ENCODE results near the gene NOS1AP. TPM values are rescaled to one million over a fixed set of nuclear protein-coding genes. Genes with fewer than 3 reads are reported as not detected.
"Not testable (repeated sequence)": the region's sequence is repeated elsewhere in the genome, so short reads cannot be mapped to it uniquely, and the experiment has no call there.

Gene NOS1AP
- total RNA-seq, 2 experiments from 2014 or later, result 0.34 to 0.35 TPM

GRCh38 chr1:162342452-162342983 lies 273.0 kb downstream of the NOS1AP start:
- intact Hi-C loops (cut with DNase I, micrococcal nuclease), result no loop called here
- ATAC-seq (no peak), DNase-seq (no peak)
- H3K4me1 Mint-ChIP-seq, result no peaks in the 10 kb centered on the region
- H3K27me3 Mint-ChIP-seq, result peaks cover 2% of the 10 kb centered on the region
- no peak overlapping the region for H3K27ac Mint-ChIP-seq
- H3K9me3 Mint-ChIP-seq (ENCODE audit: low read depth), result no peaks in the 10 kb centered on the region
- no peaks in the 10 kb centered on the region for H3K36me3 Mint-ChIP-seq (ENCODE audit: low read depth)
- ChIA-PET CTCF (interaction anchor here (0.9 kb wide), 1 partner anchor 14 kb away, joined by 3 read pairs; no protein-coding TSS in a partner anchor), POLR2A (no interaction called here)
- no peak overlapping the region for H3K4me3 Mint-ChIP-seq

- ATAC-seq, result no peak
- DNase-seq, result no peak
- no peak overlapping the region for H3K4me3 Mint-ChIP-seq
- H3K36me3 Mint-ChIP-seq (ENCODE audit: low read depth), result no peaks in the 10 kb centered on the region
- ChIA-PET CTCF (no interaction called here), POLR2A (no interaction called here)
- H3K27me3 Mint-ChIP-seq, result peaks cover 2% of the 10 kb centered on the region
- no peaks in the 10 kb centered on the region for H3K4me1 Mint-ChIP-seq
- H3K9me3 Mint-ChIP-seq (ENCODE audit: low read depth), result no peaks in the 10 kb centered on the region
- intact Hi-C loops (cut with DNase I, micrococcal nuclease), result no loop called here
- H3K27ac Mint-ChIP-seq, result no peak overlapping the region
Observed at GRCh38 chr1:162343470-162343869, 274.0 kb downstream of the NOS1AP start.

DNA sequence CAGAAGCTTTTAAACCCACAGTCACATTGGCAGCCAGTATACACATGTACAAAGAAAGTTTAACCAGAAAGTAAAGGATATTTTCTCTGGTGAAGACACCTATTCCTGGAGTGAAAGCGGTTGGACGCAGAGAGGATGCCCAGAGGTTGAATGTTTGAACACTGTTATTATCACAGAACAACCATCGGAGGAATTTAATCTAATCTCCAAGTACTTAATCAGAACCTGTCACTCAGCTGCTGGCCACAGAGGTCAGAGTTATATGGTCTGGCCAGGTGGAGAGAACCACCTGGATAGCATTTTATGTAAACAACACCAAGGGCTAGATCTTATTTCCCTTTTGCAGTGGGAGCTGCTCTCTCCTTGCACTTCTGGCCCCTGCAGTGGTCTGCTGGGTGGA lies 277.8 kb downstream of the NOS1AP start:
- ATAC-seq (no peak), DNase-seq (no peak)
- Mint-ChIP-seq H3K4me1 (no peaks in the 10 kb centered on the region), H3K27ac (no peak overlapping the region), H3K4me3 (no peak overlapping the region), H3K27me3 (no peaks in the 10 kb centered on the region), H3K36me3 (ENCODE audit: low read depth) (no peaks in the 10 kb centered on the region), H3K9me3 (ENCODE audit: low read depth) (no peaks in the 10 kb centered on the region)
- POLR2A ChIA-PET, result no interaction called here
- CTCF ChIA-PET, result interaction anchor here (1.2 kb wide), 1 partner anchor 9 kb away, joined by 3 read pairs; no protein-coding TSS in a partner anchor
- intact Hi-C loops (cut with DNase I, micrococcal nuclease), result no loop called here

DNA sequence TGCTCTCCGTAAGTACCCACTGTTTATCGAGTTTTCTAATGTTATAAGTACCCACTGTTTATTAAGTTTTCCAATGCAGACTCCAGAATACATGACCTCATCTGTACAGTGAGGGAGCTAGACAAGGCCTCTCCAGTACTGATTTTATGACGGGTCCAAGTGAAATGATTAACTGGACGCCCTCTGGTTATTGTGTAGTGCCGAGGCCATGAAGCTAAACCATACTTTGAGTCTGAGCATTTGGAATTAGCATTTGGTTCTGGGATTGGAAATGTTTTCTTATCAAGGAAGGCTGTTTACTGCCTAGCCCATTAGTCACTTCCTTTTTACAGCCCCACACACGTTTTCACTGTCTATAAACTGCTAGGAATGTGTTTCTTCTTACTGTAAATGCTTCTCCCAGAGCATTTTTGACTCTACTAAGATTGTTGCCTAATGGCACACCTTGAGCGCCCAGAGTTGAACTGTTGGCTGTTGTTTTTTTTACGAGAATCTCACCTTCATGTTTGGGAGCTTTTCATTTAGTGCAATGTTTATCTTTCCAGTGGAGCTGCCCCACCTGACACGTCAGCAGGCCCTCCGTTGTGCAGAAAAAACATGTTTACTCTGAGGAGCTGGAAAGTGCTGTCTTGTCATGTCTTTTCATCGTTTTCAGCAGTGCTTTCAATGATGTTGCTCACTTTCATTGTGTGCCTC lies 280.3 kb downstream of the NOS1AP start:
- DNase-seq (no peak), ATAC-seq (no peak)
- Mint-ChIP-seq H3K4me1 (no peaks in the 10 kb centered on the region), H3K36me3 (ENCODE audit: low read depth) (no peaks in the 10 kb centered on the region), H3K9me3 (ENCODE audit: low read depth) (no peaks in the 10 kb centered on the region), H3K4me3 (no peak overlapping the region), H3K27me3 (no peaks in the 10 kb centered on the region), H3K27ac (no peak overlapping the region)
- ChIA-PET CTCF (no interaction called here), POLR2A (no interaction called here)
- intact Hi-C loops (cut with DNase I, micrococcal nuclease), result no loop called here

- Mint-ChIP-seq H3K27ac (no peak overlapping the region), H3K4me1 (no peaks in the 10 kb centered on the region), H3K27me3 (no peaks in the 10 kb centered on the region), H3K9me3 (ENCODE audit: low read depth) (no peaks in the 10 kb centered on the region), H3K36me3 (ENCODE audit: low read depth) (no peaks in the 10 kb centered on the region), H3K4me3 (no peak overlapping the region)
- ChIA-PET CTCF (no interaction called here), POLR2A (no interaction called here)
- intact Hi-C loops (cut with DNase I, micrococcal nuclease), result no loop called here
- ATAC-seq (no peak), DNase-seq (no peak)
Observed at GRCh38 chr1:162351246-162351842, 281.9 kb downstream of the NOS1AP start.

DNA sequence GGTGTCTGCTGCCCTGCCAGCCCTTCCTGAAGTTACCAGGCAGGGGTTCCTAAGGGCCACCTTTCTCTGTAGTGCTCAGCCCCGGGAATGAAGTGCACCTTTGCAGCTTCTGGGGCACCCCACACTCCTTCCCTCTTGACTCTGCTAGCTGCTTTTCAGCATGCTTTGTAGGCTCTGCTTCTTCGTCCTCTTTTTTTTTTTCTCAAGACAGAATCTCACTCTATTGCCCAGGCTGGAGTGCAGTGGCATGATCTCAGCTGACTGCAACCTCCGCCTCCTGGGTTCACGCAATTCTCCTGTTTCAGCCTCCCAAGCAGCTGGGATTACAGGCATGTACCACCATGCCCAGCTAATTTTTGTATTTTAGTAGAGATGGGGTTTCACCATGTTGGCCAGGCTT lies 282.4 kb downstream of the NOS1AP start:
- DNase-seq; POLR2A ChIA-PET; H3K9me3 Mint-ChIP-seq (ENCODE audit: low read depth); H3K4me3 Mint-ChIP-seq; ATAC-seq; intact Hi-C loops (cut with DNase I, micrococcal nuclease); H3K36me3 Mint-ChIP-seq (ENCODE audit: low read depth); H3K27me3 Mint-ChIP-seq; H3K27ac Mint-ChIP-seq; H3K4me1 Mint-ChIP-seq; CTCF ChIA-PET: not testable (repeated sequence)

- ChIA-PET CTCF (interaction anchor here (0.6 to 0.8 kb wide), 2 partner anchors 14 to 31 kb away, joined by 3 to 5 read pairs; no protein-coding TSS in a partner anchor), POLR2A (no interaction called here)
- ATAC-seq (no peak), DNase-seq (no peak)
- Mint-ChIP-seq H3K9me3 (ENCODE audit: low read depth) (no peaks in the 10 kb centered on the region), H3K4me3 (no peak overlapping the region), H3K27me3 (no peaks in the 10 kb centered on the region), H3K4me1 (no peaks in the 10 kb centered on the region), H3K36me3 (ENCODE audit: low read depth) (no peaks in the 10 kb centered on the region), H3K27ac (no peak overlapping the region)
- intact Hi-C loops (cut with DNase I, micrococcal nuclease), result no loop called here
Observed at GRCh38 chr1:162353078-162353477, 283.6 kb downstream of the NOS1AP start.

GRCh38 chr1:162353702-162354101 lies 284.2 kb downstream of the NOS1AP start:
- DNase-seq (no peak), ATAC-seq (no peak)
- no peak overlapping the region for H3K4me3 Mint-ChIP-seq
- H3K9me3 Mint-ChIP-seq (ENCODE audit: low read depth), result no peaks in the 10 kb centered on the region
- H3K27ac Mint-ChIP-seq, result no peak overlapping the region
- no peaks in the 10 kb centered on the region for H3K4me1 Mint-ChIP-seq
- intact Hi-C loops (cut with DNase I, micrococcal nuclease), result no loop called here
- H3K36me3 Mint-ChIP-seq (ENCODE audit: low read depth), result no peaks in the 10 kb centered on the region
- no peaks in the 10 kb centered on the region for H3K27me3 Mint-ChIP-seq
- CTCF ChIA-PET, result interaction anchor here (1.2 kb wide), 1 partner anchor 9 kb away, joined by 3 read pairs; no protein-coding TSS in a partner anchor
- POLR2A ChIA-PET, result no interaction called here

- H3K4me3 Mint-ChIP-seq, result no peak overlapping the region
- ChIA-PET POLR2A (no interaction called here), CTCF (interaction anchor here (0.6 to 1.7 kb wide), 6 partner anchors 8 to 544 kb away, joined by 3 to 4 read pairs (median 3); no protein-coding TSS in a partner anchor)
- H3K4me1 Mint-ChIP-seq, result no peaks in the 10 kb centered on the region
- no peak overlapping the region for H3K27ac Mint-ChIP-seq
- intact Hi-C loops (cut with DNase I, micrococcal nuclease), result loop anchor here in 1 of 2 experiments (2.0 to 5.0 kb wide), 2 partner anchors 33 to 270 kb away; no protein-coding TSS in a partner anchor
- no peaks in the 10 kb centered on the region for H3K27me3 Mint-ChIP-seq
- no peaks in the 10 kb centered on the region for H3K36me3 Mint-ChIP-seq (ENCODE audit: low read depth)
- H3K9me3 Mint-ChIP-seq (ENCODE audit: low read depth), result no peaks in the 10 kb centered on the region
- ATAC-seq (no peak), DNase-seq (no peak)
Observed at GRCh38 chr1:162357681-162358266, 288.3 kb downstream of the NOS1AP start.

DNA sequence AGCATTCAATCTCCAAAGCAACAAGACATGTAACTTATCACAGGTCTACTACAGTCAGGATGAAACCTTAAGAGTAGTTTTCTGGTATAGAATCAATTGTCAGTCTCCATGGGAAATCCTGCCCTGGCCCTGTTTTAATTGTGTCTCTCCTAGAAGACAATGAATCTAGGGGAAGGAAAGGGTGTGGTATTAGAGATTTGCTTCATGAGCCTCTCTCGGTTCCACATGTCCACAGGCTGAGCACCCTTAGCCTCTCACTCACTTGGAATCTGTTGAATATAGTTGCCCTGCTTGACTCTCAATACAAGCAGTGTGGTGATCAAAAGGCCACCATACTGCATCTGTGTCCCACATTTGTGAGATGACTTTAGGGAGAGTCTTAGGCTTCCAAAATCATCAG lies 289.4 kb downstream of the NOS1AP start:
- intact Hi-C loops (cut with DNase I, micrococcal nuclease), result loop anchor here in 1 of 2 experiments (2.0 to 5.0 kb wide), 2 partner anchors 32 to 268 kb away; no protein-coding TSS in a partner anchor
- ATAC-seq, result no peak
- Mint-ChIP-seq H3K4me1 (no peaks in the 10 kb centered on the region), H3K27ac (no peak overlapping the region), H3K36me3 (ENCODE audit: low read depth) (no peaks in the 10 kb centered on the region), H3K9me3 (ENCODE audit: low read depth) (no peaks in the 10 kb centered on the region), H3K4me3 (no peak overlapping the region), H3K27me3 (no peaks in the 10 kb centered on the region)
- ChIA-PET CTCF (interaction anchor here (0.7 kb wide), 1 partner anchor 19 kb away, joined by 3 read pairs; no protein-coding TSS in a partner anchor), POLR2A (no interaction called here)
- no peak for DNase-seq

GRCh38 chr1:162359523-162360236 lies 290.2 kb downstream of the NOS1AP start:
- Mint-ChIP-seq H3K4me1 (no peaks in the 10 kb centered on the region), H3K27me3 (no peaks in the 10 kb centered on the region), H3K9me3 (ENCODE audit: low read depth) (no peaks in the 10 kb centered on the region), H3K4me3 (no peak overlapping the region), H3K36me3 (ENCODE audit: low read depth) (no peaks in the 10 kb centered on the region), H3K27ac (no peak overlapping the region)
- ChIA-PET CTCF (interaction anchor here (0.6 to 0.7 kb wide), 2 partner anchors 20 to 196 kb away, joined by 3 read pairs; no protein-coding TSS in a partner anchor), POLR2A (no interaction called here)
- intact Hi-C loops (cut with DNase I, micrococcal nuclease), result loop anchor here in 1 of 2 experiments (2.0 to 5.0 kb wide), 2 partner anchors 31 to 268 kb away; no protein-coding TSS in a partner anchor
- no peak for ATAC-seq
- DNase-seq, result no peak
